NCI-H187 (cell line): ENCODE results near the gene RPTOR.
"Not testable (repeated sequence)": the region's sequence is repeated elsewhere in the genome, so short reads cannot be mapped to it uniquely, and the experiment has no call there.

Experiments
- DNase-seq, 2 experiments: peaks; one replicate each; lab custom pipeline; 2025; lab: John Stamatoyannopoulos, UW

Gene RPTOR

DNA sequence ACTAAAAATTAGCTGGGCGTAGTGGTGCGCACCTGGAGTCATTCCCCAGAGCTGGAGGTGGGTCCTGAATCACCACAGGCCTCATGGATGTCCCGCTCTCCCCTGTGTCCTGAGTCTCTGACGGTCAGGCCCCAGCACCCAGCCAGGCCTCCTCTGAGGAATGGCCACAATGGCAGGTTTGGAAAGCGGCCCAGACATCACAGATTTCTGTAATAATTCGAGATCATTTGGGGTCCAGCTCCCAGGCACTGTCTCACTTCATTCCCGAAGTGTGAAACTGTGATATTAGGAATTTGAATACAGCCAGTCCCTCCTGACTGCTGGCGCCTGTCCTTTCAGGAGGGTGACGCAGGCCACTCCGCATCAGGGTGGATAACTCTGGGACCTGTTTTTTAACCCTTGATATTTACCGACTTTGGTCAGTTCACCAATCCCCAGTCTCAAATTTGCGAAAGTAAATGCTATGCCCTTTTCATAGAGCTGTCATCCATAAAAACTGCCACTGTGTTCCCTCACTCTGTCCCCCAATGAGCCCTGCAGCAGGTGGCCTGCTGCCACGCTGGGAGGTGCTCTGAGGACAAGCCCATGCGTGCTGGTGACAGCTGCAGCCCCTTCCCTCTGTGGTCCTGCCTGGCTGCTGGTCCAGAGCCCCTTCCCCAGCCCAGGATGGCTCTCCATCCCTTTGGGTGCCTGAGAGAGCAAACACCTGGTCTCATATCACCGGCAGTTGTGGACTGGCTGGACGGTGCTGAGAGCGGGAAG is 28.3 kb upstream of the RPTOR start:
- DNase-seq = no peak

DNA sequence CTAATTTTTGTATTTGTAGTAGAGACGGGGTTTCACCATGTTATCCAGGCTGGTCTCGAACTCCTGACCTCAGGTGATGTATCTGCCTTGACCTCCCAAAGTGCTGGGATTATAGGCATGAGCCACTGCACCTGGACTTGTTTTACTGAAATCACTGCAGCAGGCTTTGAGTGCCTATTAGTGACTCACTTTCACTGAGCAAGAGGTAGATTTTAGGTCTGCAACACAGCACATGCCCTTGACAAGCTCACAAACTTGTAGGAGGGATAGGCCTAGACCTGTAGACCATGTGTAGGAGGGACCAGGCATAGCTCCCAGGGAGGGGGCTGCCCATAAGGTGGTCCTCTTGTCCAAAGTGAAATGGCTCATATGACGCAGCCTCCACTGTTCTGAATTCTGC is 27.0 kb upstream of the RPTOR start:
- DNase-seq = no peak

- no peak for DNase-seq
Observed at GRCh38 chr17:80518392-80518791, 26.2 kb upstream of the RPTOR start.

GRCh38 chr17:80519091-80519781 is 25.4 kb upstream of the RPTOR start:
- no peak for DNase-seq

DNA sequence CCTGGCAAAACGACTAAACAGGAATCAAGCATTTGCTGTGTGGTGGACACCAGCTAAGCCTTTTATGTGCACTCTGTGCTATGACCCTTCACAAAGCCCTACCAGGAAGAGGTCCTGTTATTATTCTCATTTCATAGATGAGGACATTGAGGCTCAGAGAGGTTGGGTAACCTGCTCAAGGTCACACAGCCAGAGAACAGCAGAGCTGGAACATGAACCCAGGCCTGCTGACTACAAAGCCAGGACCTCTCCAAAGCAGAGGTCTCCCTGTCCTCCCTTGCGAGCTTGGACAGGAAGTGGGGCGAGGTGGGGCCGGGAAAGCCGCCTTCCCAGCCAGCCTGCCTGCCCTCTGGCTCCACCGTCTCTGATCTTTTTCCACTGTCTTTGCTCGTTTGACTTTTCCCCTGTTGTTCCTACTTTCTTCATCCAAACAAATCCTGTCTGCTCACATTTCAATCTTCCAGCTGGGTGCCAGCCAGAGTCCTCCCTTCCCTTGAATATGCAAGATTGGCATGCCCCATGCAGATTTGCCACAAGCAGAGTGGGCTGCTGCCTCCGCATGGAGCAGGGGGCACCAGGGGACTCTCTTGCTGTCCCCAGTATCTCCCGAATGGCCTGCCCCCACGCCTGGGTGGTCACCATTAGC is 23.7 kb upstream of the RPTOR start:
- no peak for DNase-seq

DNA sequence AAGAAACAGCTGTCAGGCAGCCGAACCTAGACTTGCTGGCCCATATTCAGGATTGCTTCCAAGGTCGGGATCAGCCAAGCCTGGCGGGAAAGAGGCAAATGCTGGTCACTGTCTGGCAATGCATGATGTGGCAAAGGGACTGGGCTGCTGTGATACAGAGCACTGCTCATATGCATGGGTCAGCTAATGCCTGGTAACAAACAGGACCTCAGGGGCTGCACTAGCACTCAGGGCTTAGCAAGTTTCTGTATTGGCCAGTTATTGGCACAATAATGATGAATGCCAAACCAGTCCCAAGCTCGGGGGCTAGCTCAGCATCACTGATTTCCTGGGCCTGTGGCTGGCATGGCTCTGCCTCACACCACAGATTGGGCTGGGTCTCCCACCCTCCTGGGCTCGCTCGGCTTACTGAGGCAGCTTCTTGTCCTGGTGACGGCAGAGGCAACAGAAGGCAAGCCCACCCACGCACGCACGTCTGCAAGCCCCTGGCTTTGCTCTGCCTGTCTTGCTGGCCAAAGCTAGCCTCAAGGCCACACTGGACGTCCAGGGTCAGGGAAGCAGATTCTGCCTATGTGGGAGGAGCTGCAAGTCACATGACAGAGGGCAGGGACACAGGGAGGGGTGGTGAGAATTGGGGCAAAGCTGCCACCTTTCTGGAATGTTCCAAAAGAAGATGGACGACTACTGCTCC is 21.4 kb upstream of the RPTOR start:
- no peak for DNase-seq

DNA sequence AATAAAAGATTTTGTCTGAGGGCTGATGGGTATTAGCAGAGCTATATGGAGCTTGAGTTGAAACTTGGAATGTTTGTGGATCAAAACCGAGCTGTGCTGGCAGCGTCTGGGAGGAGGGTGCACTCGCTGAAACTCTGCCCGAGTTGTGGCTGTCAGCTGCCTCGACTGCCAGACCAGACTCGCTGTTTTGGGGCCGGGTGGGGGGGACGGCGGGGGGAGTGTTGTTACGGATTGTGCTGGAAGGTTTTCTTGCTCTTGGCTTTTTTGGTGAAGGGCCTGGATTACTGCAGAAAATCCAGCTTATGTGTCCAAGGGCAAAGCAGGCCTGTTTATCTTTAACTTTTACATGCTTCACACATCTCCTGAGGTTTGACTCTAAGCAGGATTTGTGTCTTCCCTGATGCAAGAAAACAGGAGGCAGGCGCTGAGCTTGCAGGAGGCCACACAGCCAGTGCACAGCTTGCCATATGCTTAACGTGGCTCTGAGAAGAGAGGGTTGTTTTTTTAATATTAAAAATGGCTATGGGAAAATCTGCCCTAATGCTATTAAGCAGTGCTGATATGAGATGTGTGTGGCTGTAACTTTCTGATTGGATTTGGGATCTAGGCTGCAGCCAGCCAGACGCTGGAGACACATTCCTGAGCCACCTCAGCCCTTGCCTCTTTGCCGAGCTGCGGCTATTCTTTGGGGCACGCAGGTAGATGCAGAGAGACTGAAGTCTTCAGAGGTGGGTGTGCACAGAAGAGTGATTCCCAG is 20.5 kb upstream of the RPTOR start:
- DNase-seq = no peak

DNA sequence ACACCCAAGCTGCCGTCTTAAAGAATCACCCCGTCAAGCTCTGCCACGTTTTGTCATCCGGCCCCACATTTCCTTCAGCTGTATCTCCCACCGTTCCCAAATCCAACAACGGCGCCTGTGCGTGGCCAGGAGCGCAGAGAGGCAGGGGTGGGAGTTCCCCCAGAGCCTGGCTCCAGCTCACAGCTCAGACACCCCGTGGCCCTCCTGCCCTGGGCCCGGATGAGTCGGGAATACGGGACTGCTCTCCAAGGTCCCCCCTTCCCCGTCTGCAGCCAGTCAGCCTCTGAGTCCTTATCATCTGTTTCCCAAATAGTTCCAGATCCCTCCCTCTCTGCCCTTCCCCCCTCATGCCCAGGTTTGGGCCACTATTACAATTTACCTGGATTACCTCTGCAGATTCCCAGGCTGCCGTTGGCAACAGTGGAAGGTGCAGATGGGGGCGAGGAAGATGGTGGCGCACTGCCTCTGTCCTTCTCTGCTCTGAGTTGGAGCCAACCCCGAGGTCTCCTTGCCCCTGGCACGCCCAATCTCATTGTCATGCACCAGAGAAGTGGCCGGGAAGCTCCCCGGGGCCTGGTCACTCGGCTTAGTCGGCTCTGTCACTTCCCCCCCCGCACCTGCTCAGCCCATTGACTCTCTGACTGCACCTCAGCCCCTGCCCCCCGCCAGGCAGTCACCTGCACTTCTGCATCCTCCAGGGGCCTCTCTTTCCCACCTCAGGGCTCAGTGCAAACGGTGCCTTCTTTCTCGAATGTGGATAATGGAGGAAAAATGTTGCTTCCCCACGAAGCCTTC is 18.3 kb upstream of the RPTOR start:
- DNase-seq = peak in 1 of 2 experiments; percentile 34

GRCh38 chr17:80527016-80527645 is 17.5 kb upstream of the RPTOR start:
- no peak for DNase-seq

DNA sequence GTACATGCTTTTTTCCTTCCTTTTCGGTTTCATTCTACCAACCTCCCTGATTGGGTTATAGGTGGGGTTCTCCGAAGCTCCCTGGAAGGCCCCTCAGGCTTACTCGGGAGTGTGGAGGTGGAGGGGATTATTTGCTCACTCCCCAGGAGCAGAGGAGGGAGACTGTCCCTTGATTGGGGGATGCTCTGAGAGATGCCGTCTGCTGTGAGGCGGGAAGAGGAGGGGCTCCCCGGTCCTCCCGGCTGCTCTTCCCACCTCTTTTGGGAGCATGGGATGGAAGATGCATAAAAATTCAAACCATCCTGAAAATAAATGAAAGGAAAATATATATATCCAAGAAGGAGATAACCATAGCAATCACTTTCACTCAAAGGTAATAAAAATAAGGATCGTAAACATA is 16.1 kb upstream of the RPTOR start:
- no peak for DNase-seq

DNA sequence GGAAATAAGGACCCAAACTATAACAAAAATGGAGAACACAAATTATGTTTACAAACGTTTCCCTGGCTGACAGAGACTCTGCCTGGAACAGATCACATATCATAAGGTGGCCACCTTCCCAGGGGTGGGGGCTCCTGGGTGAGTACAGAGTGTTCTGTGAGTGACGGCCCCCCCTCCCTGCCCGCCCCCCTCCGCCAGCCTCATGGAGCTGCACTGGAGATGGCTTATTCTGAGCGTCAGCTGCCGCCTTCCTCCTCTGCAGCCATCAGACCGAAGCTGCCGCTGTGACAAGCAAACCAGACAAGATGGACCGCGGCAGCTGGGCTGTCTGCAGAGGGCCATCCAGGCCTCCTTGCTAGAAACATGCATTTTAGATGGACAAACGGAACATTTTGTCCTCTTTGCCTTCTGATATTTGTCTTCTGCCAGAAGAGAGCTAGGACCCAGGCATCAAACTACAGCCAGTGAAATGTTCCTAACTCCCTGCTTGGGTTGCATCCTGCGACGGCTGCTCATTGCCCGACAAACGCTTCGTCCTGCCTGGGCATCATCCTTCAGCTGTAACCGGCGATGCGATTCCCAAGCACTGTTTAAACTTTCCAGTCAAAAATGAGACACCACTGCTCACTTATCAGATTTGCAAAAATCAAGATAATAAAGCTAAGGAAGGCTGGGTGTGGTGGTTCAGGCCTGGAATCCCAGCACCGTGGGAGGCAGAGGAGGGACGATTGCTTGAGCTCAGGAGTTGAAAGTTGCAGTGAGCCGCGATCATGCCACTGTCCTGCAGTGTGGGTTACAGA is 15.3 kb upstream of the RPTOR start:
- peak in 1 of 2 experiments; percentile 46 for DNase-seq

- DNase-seq = no peak
Observed at GRCh38 chr17:80529904-80530292, 14.7 kb upstream of the RPTOR start.

GRCh38 chr17:80531400-80531799 is 13.2 kb upstream of the RPTOR start:
- no peak for DNase-seq

DNA sequence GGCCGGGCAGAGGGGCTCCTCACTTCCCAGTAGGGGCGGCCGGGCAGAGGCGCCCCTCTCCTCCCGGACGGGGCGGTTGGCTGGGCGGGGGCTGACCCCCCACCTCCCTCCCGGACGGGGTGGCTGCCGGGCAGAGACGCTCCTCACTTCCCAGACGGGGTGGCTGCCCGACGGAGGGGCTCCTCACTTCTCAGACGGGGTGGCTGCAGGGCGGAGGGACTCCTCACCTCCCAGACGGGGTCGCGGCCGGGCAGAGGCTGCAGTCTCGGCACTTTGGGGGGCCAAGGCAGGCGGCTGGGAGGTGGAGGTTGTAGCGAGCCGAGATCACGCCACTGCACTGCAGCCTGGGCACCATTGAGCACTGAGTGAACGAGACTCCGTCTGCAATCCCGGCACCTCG is 7.3 kb upstream of the RPTOR start:
- DNase-seq = not testable (repeated sequence)

GRCh38 chr17:80538484-80538883 is 6.2 kb upstream of the RPTOR start:
- no peak for DNase-seq

GRCh38 chr17:80539022-80539641 is 5.5 kb upstream of the RPTOR start:
- DNase-seq = no peak

GRCh38 chr17:80545499-80545826 is 825 bp downstream of the RPTOR start:
- no peak for DNase-seq

DNA sequence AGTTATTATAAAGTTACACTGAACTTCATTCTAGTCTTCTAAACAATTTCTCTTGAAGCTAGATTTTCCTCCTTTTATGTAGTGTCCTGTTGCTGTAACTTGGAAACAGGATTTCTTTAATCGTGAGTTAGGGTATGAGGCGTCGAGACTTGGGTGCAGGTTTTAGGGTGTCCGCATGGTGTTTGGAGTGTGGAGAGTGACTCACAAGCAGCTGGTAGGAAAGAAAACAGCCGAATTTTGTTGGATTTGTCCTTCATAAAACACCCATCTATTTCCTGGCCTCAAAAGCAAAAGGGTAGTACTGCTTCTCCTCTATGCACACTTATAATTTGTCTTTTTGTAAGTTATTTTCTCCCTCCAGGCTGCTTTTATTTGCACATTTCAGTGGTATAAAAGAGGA is 1.6 kb downstream of the RPTOR start:
- DNase-seq = no peak

DNA sequence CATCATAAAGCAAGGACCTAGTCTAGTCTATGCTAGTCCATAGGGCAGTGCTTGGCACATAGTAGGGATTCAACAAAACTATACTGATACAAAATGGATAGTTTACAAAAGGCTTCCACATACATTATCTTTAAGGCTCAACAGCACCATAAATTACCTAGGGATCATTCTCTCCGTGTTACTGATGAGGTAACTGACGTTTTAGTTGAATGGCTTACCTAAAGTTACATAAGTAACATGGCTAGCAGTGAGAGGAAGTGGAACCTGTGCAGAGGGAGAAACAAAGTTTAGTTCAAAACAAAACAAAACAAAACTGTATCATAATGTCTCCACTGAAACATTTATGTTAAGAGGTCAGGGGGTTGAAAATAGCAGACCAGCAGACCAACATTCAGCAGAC is 7.9 kb downstream of the RPTOR start:
- no peak for DNase-seq
